HCT116 (cell line): Measurements from ENCODE around the gene RUVBL1. TPM values are rescaled to one million over a fixed set of nuclear protein-coding genes. Genes with fewer than 3 reads are reported as not detected.

Source experiments
- ATAC-seq: fragments of 200-7000 bp; cut with Tn5 transposase; 2 replicates; pipeline ENCODE4 v1.9.1; 2020; ENCODE audit warnings: mild to moderate bottlenecking, moderate library complexity
- BruUV-seq: library from RNA; stranded (reverse); fragments of 400-500 nt; replicated peaks from 2 replicates; lab custom pipeline; 2021; lab: Mats Ljungman, UMichigan
- CTCF ChIA-PET: fragments of 300-600 bp; sonication (Branson Sonifier 250); formaldehyde crosslinking; loops from one replicate; lab custom pipeline; 2021; ENCODE audit warnings: antibody characterized with exemption; lab: Charles Lee
- POLR2A ChIA-PET: fragments of 300-600, 350-600 bp; sonication (Branson Sonifier 250); formaldehyde crosslinking; loops from one replicate; lab custom pipeline; 2021; ENCODE audit warnings: antibody characterized with exemption; lab: Charles Lee
- RAD21 ChIA-PET, 2 experiments: fragments of 300-600 bp; sonication (Branson Sonifier 250); formaldehyde crosslinking; loops; one replicate each; lab custom pipeline; 2023; ENCODE audit warnings: low total read pairs in 2 of 2; ENCODE audit not compliant: uncharacterized antibody in 2 of 2, unreplicated experiment in 2 of 2, low non-redundant PET in 1 of 2; lab: Charles Lee
- DNase-seq: peaks from one replicate; pipeline ENCODE4 v3.0.0-alpha.2; 2010; ENCODE audit warnings: low read depth, low spot score
- H2AFZ ChIP-seq: fragments of 200-600 bp; shearing (Covaris generic), sonication (generic); 2 replicates; pipeline ENCODE4 v1.6.1; 2017; ENCODE audit warnings: low read depth, mixed run types, mixed read lengths, antibody characterized with exemption, low read length; ENCODE audit not compliant: poor library complexity, severe bottlenecking
- H3K27ac ChIP-seq: 2 replicates; pipeline ENCODE4 v1.5.1; 2012; ENCODE audit warnings: low read depth, low read length
- H3K27me3 ChIP-seq: fragments of 200-600 bp; sonication (generic); 2 replicates; pipeline ENCODE4 v1.6.1; 2016; ENCODE audit warnings: mixed run types, low read length, mixed read lengths; ENCODE audit not compliant: insufficient read depth
- H3K36me3 ChIP-seq, 2 experiments: fragments of 200-500 bp in 1 of 2; fragments of 200-600 bp in 1 of 2; sonication (Bioruptor generic) in 1 of 2; sonication (generic) in 1 of 2; 2 replicates each; pipeline versions ENCODE4 v1.5.1 to v1.6.1; 2014 to 2016; ENCODE audit warnings: low read length in 2 of 2, inconsistent platforms in 1 of 2, mixed read lengths in 1 of 2, mixed run types in 1 of 2; ENCODE audit not compliant: insufficient read depth in 2 of 2, control insufficient read depth in 1 of 2
- H3K4me1 ChIP-seq, 2 experiments: fragments of 200-600 bp in 1 of 2; sonication (generic) in 1 of 2; 2 replicates each; pipeline versions ENCODE4 v1.5.1 to v1.6.1; 2012 to 2017; ENCODE audit warnings: low read length in 2 of 2, inconsistent platforms in 1 of 2, mild to moderate bottlenecking in 1 of 2, mixed read lengths in 1 of 2, mixed run types in 1 of 2, moderate library complexity in 1 of 2; ENCODE audit not compliant: insufficient read depth in 2 of 2, control insufficient read depth in 1 of 2
- H3K4me2 ChIP-seq: fragments of 200-600 bp; sonication (generic); 2 replicates; pipeline ENCODE4 v1.6.1; 2017; ENCODE audit warnings: mixed run types, low read length, mixed read lengths
- H3K4me3 ChIP-seq, 2 experiments: fragments of 200-600 bp in 1 of 2; sonication (generic) in 1 of 2; replicated peaks in 1 of 2; 2 replicates each; pipeline ENCODE4 v1.5.1; 2011 to 2016; ENCODE audit warnings: low read length in 2 of 2, control low read depth in 1 of 2, low read depth in 1 of 2, mild to moderate bottlenecking in 1 of 2, mixed read lengths in 1 of 2, mixed run types in 1 of 2
- H3K79me2 ChIP-seq: fragments of 200-600 bp; sonication (generic); 2 replicates; pipeline ENCODE4 v1.6.1; 2017; ENCODE audit warnings: mild to moderate bottlenecking, mixed run types, low read length, moderate library complexity, mixed read lengths; ENCODE audit not compliant: insufficient read depth
- H3K9ac ChIP-seq: fragments of 200-600 bp; sonication (generic); 2 replicates; pipeline ENCODE4 v1.6.1; 2016; ENCODE audit warnings: low read length, mixed read lengths
- H3K9me2 ChIP-seq: fragments of 200-600 bp; sonication (generic), shearing (Covaris generic); 2 replicates; pipeline ENCODE4 v1.6.1; 2017; ENCODE audit warnings: mixed run types, mild to moderate bottlenecking, moderate library complexity; ENCODE audit not compliant: insufficient read depth
- H3K9me3 ChIP-seq, 2 experiments: fragments of 200-500 bp in 1 of 2; fragments of 200-600 bp in 1 of 2; sonication (Bioruptor generic) in 1 of 2; sonication (generic) in 1 of 2; 2 replicates each; pipeline ENCODE4 v1.6.1; 2014 to 2017; ENCODE audit warnings: low read length in 2 of 2, mixed read lengths in 2 of 2, inconsistent platforms in 1 of 2, low read depth in 1 of 2, mild to moderate bottlenecking in 1 of 2, mixed run types in 1 of 2, moderate library complexity in 1 of 2; ENCODE audit not compliant: control insufficient read depth in 1 of 2, insufficient read depth in 1 of 2
- H4K20me1 ChIP-seq: fragments of 200-600 bp; sonication (generic), shearing (Covaris generic); 2 replicates; pipeline ENCODE4 v1.6.1; 2017; ENCODE audit warnings: mixed run types, mild to moderate bottlenecking, moderate library complexity; ENCODE audit not compliant: insufficient read depth
- CBX3 ChIP-seq: IDR thresholded peaks from 2 replicates; pipeline ENCODE4 v1.6.1; 2012; ENCODE audit warnings: low read depth
- EGR1 ChIP-seq: IDR thresholded peaks from 2 replicates; pipeline ENCODE4 v1.6.1; 2012; ENCODE audit warnings: low read depth
- EZH2 ChIP-seq: fragments of 200-600 bp; sonication (generic); IDR thresholded peaks from 2 replicates; pipeline ENCODE4 v1.6.1; 2017; ENCODE audit warnings: antibody characterized with exemption, mixed run types
- JUND ChIP-seq: IDR thresholded peaks from 2 replicates; pipeline ENCODE4 v1.6.1; 2012
- POLR2AphosphoS5 ChIP-seq: IDR thresholded peaks from 2 replicates; pipeline ENCODE4 v1.6.1; 2011; ENCODE audit warnings: mild to moderate bottlenecking, low read depth, low read length, moderate library complexity
- RAD21 ChIP-seq: IDR thresholded peaks from 2 replicates; pipeline ENCODE4 v1.6.1; 2012; ENCODE audit warnings: low read depth, mild to moderate bottlenecking
- SP1 ChIP-seq: IDR thresholded peaks from 2 replicates; pipeline ENCODE4 v1.6.1; 2012; ENCODE audit warnings: low read depth
- YY1 ChIP-seq: IDR thresholded peaks from 2 replicates; pipeline ENCODE4 v1.6.1; 2011; ENCODE audit warnings: low read length, low read depth, moderate library complexity, mild to moderate bottlenecking; ENCODE audit not compliant: insufficient replicate concordance; ENCODE audit errors: extremely low read depth
- intact Hi-C: fragments of 100-400 bp; cut with micrococcal nuclease; formaldehyde crosslinking; loops from 2 replicates; pipeline ENCODE4 v1.10.0; 2022
- total RNA-seq: library from RNA; stranded (reverse); gene quantifications from one replicate; pipeline ENCODE4 v1.2.1, GENCODE V29; 2021; ENCODE audit not compliant: unreplicated experiment
- TF ChIP-seq, protein P1 (sequence below): IDR thresholded peaks from 2 replicates; pipeline ENCODE4 v1.6.1; 2012; ENCODE audit warnings: low read depth

RUVBL1 gene
- total RNA-seq, 1 experiment from 2014 or later, result 129 TPM

DNA sequence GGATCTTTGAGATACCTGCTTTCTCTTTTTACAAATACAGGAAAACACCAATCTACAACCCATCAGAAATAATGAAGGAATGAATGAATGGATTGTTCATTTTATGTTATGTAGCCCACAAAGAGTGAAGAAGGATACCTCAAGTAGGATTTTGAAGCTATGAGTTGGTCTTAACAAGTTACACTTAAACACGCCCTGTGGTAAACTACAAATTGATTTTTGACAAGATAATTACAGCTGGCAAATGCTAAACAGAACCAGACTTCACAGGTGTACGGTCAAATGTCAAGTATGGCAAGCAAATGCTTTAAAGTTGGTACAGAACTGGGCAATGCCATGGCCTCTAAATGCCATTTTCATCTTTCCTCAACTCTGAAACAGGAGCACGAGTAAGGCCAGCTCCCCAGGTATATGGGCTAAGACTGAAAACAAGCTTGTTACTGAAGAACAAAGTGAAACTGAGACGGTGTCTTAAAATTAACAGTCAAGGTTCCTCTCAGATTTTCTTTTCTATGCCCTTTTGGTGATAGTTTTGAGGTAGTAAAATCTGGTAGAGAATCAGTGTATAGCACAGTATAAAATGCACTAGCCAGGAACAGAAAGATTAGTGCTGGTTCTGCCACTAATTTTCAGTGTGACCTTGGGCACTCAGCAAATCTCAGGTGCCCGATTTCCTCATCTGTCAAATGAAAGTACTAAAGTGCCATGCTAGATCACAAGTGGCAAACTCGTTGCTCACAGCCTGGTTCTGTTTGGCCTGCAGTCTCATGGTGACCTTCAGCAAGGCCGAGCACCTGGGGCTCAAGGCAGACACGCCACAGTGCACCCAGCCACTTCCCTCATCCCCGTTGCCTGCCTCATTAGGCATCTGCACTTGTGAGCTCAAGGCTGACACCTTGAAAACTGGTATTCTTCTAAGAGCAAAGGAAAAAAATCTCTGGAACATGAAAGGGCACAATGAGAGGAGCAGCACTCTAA is 9.5 kb downstream of the RUVBL1 start:
- H3K9me3 ChIP-seq, result no peaks in the 10 kb centered on the region
- no peak overlapping the region for H3K27ac ChIP-seq
- ChIA-PET RAD21 (no interaction called here), CTCF (no interaction called here), POLR2A (no interaction called here)
- no peaks in the 10 kb centered on the region for H3K9me2 ChIP-seq
- H2AFZ ChIP-seq, result no peak overlapping the region
- no peak for ATAC-seq
- peaks cover 13 to 17% of the 10 kb centered on the region in 2 experiments for H3K4me1 ChIP-seq
- BruUV-seq, result no TSS peak
- no peak for DNase-seq
- no peaks in the 10 kb centered on the region for H3K27me3 ChIP-seq
- TF ChIP-seq SP1 (no peak), JUND (no peak), EGR1 (no peak), EZH2 (no peak), YY1 (no peak), POLR2AphosphoS5 (no peak), RAD21 (no peak), CBX3 (no peak)
- TF ChIP-seq, protein P1, sequence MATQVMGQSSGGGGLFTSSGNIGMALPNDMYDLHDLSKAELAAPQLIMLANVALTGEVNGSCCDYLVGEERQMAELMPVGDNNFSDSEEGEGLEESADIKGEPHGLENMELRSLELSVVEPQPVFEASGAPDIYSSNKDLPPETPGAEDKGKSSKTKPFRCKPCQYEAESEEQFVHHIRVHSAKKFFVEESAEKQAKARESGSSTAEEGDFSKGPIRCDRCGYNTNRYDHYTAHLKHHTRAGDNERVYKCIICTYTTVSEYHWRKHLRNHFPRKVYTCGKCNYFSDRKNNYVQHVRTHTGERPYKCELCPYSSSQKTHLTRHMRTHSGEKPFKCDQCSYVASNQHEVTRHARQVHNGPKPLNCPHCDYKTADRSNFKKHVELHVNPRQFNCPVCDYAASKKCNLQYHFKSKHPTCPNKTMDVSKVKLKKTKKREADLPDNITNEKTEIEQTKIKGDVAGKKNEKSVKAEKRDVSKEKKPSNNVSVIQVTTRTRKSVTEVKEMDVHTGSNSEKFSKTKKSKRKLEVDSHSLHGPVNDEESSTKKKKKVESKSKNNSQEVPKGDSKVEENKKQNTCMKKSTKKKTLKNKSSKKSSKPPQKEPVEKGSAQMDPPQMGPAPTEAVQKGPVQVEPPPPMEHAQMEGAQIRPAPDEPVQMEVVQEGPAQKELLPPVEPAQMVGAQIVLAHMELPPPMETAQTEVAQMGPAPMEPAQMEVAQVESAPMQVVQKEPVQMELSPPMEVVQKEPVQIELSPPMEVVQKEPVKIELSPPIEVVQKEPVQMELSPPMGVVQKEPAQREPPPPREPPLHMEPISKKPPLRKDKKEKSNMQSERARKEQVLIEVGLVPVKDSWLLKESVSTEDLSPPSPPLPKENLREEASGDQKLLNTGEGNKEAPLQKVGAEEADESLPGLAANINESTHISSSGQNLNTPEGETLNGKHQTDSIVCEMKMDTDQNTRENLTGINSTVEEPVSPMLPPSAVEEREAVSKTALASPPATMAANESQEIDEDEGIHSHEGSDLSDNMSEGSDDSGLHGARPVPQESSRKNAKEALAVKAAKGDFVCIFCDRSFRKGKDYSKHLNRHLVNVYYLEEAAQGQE, result no peak
- H3K79me2 ChIP-seq, result peaks cover 95% of the 10 kb centered on the region
- peaks cover 28 to 44% of the 10 kb centered on the region in 2 experiments for H3K36me3 ChIP-seq
- no peak overlapping the region for H3K4me2 ChIP-seq
- intact Hi-C loops, result no loop called here
- H3K9ac ChIP-seq, result no peak overlapping the region
- no peak overlapping the region for H3K4me3 ChIP-seq
- H4K20me1 ChIP-seq, result peaks cover 5% of the 10 kb centered on the region; the same call in 1 of the 2 replicates
